ENCODE measurements around the gene AGBL5.

Gene AGBL5

DNA sequence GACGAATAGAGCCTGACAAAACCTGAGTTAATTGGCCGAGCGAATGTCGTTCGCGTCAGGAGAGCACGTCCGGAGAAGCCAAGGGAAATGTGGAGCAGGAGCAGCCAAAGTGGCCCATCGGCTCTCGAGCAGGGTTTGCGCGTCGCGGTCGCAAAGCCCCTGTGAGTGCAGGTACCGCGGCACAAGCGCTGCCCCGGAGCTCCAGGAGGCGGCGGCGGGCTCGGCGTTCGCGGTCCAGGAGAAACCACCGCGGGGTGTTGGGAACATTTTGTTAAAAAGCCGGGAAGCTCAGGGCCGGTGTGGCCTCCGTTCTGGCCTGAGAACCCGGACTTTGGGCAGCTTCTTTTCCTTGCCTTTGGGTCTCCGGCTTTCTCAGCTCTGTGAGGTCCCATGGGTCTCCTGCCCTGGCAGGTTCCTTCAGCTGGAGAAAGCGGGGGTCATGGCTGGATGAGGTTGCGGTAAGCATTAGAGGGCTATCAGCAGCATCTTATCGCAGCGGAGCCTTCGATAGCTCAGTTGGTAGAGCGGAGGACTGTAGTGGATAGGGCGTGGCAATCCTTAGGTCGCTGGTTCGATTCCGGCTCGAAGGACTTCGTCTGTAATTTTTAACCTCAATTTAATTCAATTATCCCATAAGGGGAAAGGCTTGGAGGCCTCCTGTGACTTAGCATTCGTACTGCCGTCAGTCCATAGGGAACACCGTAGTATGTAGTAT is 1.0 kb upstream of the AGBL5 start:
- TF ChIP-seq POLR2A (IDR thresholded peaks at IDR 0.05; ENCODE audit: low read length) = no peak
- no peak for TF ChIP-seq GATA1 (IDR thresholded peaks at IDR 0.05; ENCODE audit: low read depth, low read length)
- DNase-seq = peak; percentile 93 to 98

DNA sequence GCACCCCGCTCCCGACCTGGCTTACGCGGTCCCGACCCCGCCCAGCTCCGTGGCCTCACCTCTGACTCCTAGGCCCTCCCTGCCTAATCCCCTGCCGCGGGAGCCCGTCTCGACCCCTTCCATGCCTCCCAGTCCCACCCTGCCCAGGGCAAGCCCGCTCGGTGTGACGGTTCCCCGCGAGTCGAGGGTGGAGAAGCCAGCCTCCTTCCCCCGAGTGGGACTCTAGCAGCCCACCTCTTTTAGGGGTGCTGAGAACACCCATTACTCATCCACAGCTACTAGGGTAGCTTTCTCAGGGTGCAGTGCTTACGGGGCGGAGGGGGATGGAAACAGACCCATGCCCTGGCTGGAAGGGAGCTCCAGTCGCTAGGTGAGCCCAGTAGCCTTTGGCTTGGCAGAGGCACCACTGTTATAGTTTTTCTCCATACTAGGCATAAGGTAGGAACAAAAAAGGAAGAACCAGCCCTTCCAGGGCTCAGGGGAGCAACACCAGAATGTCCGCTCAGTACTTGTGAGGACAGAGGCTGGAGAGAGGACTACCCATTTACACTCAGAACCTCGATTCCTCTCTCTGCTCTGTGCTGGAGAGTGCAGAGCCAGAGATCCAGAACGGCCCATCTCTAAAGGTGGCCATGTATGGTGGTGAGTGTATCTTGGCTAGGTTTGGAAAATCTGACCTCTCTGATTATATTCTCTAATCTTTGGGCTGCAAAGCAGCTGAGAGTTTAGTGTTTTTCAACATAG is 606 bp downstream of the AGBL5 start:
- peak; percentile 54 to 61 for DNase-seq
- TF ChIP-seq POLR2A (IDR thresholded peaks at IDR 0.05; ENCODE audit: low read length) = no peak
- TF ChIP-seq GATA1 (IDR thresholded peaks at IDR 0.05; ENCODE audit: low read depth, low read length) = no peak

DNA sequence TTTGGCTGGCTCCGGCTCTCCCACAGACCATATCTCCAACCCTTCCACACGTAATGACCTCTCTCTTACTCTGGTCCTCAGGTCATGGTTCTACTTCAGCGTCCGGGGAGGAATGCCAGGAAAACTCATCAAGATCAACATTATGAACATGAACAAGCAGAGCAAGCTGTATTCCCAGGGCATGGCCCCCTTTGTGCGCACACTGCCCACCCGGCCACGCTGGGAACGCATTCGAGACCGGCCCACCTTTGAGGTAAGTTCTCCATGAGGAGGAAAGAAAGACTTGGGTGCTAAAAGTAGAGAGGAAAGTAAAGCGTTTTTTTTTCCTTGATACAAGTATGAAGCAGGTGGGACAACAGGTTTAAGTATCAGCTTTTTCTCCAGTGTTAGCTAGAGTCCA is 1.9 kb downstream of the AGBL5 start:
- TF ChIP-seq GATA1 (IDR thresholded peaks at IDR 0.05; ENCODE audit: low read depth, low read length) (no peak), POLR2A (IDR thresholded peaks at IDR 0.05; ENCODE audit: low read length) (no peak)
- no peak for DNase-seq

DNA sequence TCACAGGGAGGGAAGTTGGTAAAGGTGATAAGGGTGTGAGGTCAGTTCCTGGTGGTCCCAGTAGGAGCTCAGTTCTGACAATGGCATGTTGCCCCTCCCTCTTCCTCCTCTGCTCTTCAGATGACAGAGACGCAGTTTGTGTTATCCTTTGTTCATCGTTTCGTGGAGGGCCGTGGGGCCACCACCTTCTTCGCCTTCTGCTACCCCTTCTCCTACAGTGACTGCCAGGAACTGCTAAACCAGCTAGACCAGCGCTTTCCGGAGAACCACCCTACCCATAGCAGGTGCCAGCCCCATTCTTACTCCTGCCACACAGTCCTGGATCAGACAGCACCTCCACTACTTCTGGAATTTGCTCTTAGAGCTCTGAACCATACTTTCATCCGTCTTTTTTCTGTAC is 2.3 kb downstream of the AGBL5 start:
- no peak for DNase-seq
- TF ChIP-seq GATA1 (IDR thresholded peaks at IDR 0.05; ENCODE audit: low read depth, low read length) (no peak), POLR2A (IDR thresholded peaks at IDR 0.05; ENCODE audit: low read length) (no peak)

DNA sequence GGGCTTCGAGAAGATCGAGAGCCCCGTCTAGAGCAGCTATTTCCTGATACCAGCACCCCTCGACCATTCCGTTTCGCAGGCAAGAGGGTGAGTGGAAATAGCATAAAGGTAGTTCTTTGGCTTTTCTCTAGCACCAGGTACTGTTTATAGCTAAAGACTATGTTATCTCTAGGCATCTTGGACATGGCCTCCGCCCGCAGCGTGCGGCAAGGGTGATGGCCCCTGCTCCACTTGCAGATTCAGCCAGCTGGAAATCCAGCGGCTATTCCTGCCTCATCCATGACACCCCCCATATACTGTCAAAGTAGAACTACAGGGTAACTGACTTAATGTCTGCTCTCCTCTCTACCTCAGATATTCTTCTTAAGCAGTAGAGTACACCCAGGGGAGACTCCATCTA is 3.3 kb downstream of the AGBL5 start:
- DNase-seq = no peak
- TF ChIP-seq GATA1 (IDR thresholded peaks at IDR 0.05; ENCODE audit: low read depth, low read length) (no peak), POLR2A (IDR thresholded peaks at IDR 0.05; ENCODE audit: low read length) (no peak)

DNA sequence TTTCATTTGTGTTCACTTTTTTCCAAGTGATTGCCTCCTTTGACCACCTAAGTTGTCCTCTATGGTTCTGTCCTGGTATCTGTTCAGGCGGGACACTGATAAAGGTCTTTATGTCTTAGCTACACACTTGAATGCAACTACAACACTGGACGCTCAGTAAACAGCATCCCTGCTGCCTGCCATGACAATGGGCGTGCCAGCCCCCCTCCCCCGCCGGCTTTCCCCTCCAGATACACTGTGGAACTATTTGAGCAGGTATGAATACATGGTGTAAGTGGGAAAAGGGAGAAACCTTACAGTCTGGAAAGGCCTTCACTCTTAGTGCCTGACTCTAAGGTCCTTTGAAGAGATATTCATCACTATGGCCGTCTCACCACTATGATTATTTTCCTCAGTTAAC is 5.7 kb downstream of the AGBL5 start:
- TF ChIP-seq POLR2A (IDR thresholded peaks at IDR 0.05; ENCODE audit: low read length) (no peak), GATA1 (IDR thresholded peaks at IDR 0.05; ENCODE audit: low read depth, low read length) (no peak)
- DNase-seq = peak in 1 of 2 experiments; percentile 28

DNA sequence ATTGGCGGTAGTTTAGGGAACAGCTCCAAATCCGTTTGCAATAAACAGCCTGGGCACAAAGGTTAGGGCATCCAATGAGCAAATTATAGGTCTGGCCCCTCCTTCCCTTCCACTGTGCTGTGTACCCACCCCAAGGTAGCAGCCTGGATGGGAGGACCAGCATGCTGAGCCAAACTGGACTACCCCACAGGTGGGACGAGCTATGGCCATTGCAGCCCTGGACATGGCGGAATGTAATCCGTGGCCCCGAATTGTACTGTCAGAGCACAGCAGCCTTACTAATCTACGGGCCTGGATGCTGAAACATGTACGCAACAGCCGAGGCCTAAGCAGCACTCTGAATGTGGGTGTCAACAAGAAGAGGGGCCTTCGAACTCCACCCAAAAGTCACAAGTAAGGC is 6.7 kb downstream of the AGBL5 start:
- no peak for TF ChIP-seq GATA1 (IDR thresholded peaks at IDR 0.05; ENCODE audit: low read depth, low read length)
- no peak for TF ChIP-seq POLR2A (IDR thresholded peaks at IDR 0.05; ENCODE audit: low read length)
- peak; percentile 20 to 65 for DNase-seq

DNA sequence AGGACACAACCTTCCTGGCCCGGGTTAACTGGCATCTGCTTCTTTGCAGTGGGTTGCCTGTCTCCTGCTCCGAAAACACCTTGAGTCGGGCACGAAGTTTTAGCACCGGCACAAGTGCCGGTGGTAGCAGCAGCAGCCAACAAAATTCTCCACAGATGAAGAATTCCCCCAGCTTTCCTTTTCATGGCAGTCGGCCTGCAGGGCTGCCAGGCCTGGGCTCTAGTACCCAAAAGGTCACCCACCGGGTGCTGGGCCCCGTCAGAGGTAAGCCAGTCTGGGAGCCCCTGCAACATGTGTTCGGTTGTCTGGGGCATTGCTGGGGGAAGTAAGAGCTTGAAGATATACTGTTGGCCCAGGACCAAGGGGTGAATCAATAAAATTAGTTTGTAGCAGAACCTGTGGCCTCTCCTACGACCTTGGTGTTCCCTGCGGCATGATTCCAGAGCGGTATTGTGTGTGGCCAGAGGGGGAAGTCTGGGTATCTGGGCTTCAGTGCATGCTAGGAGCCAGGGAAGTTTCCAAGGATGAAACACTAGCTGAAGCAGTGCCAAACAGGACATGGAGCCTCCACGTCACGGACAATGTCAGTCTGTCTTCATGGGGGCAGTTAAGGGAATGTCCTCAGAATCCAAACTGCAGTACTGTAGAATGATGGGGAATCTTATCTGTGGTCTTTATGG is 7.8 kb downstream of the AGBL5 start:
- no peak for DNase-seq
- peak; percentile 15 for TF ChIP-seq POLR2A (IDR thresholded peaks at IDR 0.05; ENCODE audit: low read length)
- TF ChIP-seq GATA1 (IDR thresholded peaks at IDR 0.05; ENCODE audit: low read depth, low read length) = no peak

DNA sequence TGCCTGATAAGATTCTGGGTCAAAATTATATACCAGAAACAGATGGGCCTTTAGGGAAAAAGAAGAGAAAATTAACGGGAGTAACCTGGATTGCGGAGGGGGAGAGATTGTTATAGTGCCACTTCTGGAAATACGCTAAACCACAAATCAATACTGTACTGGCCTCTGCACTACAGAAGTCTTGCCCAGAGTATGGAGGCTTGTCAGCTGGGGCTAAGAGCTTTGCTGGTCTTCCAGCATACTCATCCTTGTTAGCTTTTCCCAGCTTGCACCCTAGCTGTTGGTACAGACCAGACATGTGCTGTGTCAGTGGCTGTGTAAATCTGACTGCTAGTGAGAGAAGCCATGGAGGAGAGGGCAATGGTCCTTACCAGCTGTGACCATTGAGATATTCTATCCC is 8.9 kb downstream of the AGBL5 start:
- no peak for TF ChIP-seq GATA1 (IDR thresholded peaks at IDR 0.05; ENCODE audit: low read depth, low read length)
- no peak for DNase-seq

DNA sequence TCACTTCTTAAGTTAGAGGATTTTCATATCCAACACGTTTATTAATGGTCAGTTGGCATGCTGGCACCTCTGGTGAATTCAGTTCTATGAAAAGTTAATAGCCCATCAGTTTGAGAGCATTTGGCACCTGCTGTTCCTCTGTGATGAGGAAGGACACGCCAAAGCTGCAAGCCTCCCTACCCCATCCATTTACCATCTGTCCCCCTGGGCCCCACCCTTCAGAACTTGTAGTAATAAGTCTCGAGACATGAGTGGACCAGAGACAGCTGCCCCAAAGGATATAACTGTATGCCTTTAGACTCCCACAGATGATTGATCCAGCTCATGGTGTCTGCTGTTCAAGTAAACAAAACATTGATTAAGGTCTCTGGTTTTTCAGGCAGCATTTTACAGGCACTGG is 13.7 kb downstream of the AGBL5 start:
- no peak for DNase-seq
- TF ChIP-seq GATA1 (IDR thresholded peaks at IDR 0.05; ENCODE audit: low read depth, low read length) (no peak), POLR2A (IDR thresholded peaks at IDR 0.05; ENCODE audit: low read length) (no peak)

DNA sequence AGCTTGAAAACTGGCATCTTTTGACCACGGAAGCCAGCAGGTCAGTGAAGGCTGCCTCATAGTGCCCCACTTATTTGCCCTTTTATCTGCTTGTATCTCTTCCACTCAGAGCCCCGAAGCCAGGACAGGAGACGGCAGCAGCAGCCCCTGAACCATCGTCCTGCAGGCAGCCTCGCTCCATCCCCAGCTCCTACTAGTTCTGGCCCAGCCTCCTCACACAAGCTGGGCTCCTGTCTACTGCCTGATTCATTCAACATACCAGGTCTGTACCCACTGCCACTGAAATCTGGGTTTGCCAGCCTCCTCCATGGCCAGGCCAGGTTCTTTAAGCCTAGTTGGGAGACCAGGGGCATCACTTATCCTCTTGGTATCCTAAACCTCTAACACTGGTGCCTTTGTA is 15.9 kb downstream of the AGBL5 start:
- no peak for TF ChIP-seq POLR2A (IDR thresholded peaks at IDR 0.05; ENCODE audit: low read length)

DNA sequence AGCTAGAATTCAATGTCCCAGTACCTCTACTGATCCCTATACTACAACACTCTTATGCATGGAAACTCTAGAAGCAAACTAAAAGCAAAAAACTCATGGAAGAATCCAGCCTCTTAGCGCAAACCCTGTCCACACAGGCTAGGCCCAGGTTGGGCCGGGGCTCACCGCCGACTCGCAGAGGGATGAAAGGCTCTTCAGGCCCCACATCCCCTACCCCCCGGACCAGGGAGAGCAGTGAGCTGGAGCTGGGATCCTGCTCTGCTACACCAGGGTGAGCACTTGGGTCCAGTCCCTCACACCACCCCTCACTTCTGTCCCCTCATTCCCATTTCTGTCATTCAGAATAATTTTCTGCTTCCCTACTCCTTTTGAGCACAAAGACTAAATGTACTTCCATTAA is 18.0 kb downstream of the AGBL5 start:
- TF ChIP-seq GATA1 (IDR thresholded peaks at IDR 0.05; ENCODE audit: low read depth, low read length) (no peak), POLR2A (IDR thresholded peaks at IDR 0.05; ENCODE audit: low read length) (no peak)
- no peak for DNase-seq

More for the DNA sequence above, 15.9 kb downstream of the AGBL5 start:
- no peak for DNase-seq

DNA sequence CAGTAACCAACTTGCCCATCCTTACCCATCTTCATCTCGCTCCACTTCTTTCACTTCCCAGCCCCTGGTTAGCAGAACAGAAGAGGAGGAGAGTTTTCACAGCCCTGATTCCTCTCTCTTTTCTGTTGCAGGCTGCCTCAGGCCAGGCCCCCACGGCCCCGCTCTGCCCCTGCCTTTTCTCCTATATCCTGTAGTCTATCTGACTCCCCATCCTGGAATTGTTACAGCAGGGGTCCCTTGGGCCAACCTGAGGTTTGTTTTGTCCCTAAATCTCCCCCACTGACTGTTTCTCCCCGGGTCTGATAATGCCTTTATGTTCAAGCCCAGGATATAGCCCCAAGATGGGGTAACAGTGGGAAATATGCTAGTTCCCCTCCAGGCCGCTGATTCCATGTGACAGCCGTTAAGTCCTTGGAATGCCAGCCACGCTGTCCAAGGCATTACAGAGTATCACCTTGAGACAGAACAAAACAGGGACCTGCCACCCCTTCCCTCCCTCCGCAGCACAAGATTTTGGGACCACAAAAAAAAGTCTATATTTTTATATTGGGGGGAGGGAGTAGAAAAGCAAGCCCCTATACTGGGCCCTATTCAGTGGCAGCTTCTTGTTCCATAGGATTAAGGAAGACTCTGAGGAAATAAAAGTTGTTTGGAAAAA is 18.6 kb downstream of the AGBL5 start:
- DNase-seq = no peak
- TF ChIP-seq POLR2A (IDR thresholded peaks at IDR 0.05; ENCODE audit: low read length) = no peak
- no peak for TF ChIP-seq GATA1 (IDR thresholded peaks at IDR 0.05; ENCODE audit: low read depth, low read length)

DNA sequence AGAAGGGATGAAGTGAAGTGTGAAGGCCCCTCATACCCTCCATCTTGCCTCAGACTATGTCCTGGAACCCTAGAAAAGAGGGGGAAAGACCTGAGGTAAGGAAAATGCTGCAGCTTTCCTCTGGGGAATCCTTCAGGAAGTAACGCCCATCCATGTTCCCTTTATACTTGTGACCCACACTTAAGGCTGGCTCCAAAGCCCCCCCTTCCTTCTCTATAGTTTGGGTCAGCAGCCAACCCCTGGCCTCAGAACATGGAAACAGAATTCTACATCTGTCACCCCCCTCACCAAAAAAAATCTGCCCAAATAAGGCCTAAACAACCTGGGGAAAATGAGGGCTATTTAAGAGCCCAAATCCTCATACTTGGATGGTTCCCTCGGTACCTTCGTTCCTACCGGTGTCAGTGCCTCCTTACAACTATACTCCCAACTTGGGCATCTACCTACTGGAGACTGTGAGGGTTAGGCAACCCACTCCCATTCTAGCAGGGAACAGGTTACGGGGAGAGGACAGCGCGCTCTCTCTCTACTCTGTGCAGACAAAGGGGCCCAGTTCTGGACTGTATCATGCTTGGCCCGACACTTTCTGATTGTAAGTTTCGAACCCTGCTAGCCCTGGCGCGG is 19.3 kb downstream of the AGBL5 start:
- no peak for TF ChIP-seq POLR2A (IDR thresholded peaks at IDR 0.05; ENCODE audit: low read length)
- no peak for TF ChIP-seq GATA1 (IDR thresholded peaks at IDR 0.05; ENCODE audit: low read depth, low read length)

More for the DNA sequence above, 19.3 kb downstream of the AGBL5 start:
- no peak for DNase-seq
